A549 (cell line): ENCODE results near the gene DDR1. TPM values are rescaled to one million over a fixed set of nuclear protein-coding genes. Genes with fewer than 3 reads are reported as not detected.

Experiments used
- ATAC-seq, 2 experiments: fragments of 200-7000 bp in 1 of 2; fragments of >200 bp in 1 of 2; cut with Nextera tagmentation in 1 of 2; cut with Tn5 transposase in 1 of 2; 3 replicates each; pipeline versions ENCODE4 v1.8.0 to v1.9.1; 2018 to 2020; ENCODE audit warnings: mild to moderate bottlenecking in 1 of 2, moderate library complexity in 1 of 2
- CTCF ChIA-PET: fragments of 300-600 bp; sonication (Branson Sonifier 250); formaldehyde crosslinking; extraction: SDS; loops from one replicate; lab custom pipeline; 2021; ENCODE audit warnings: antibody characterized with exemption, inconsistent platforms; lab: Yijun Ruan, JAX
- POLR2A ChIA-PET: fragments of 350-600 bp; formaldehyde crosslinking; extraction: SDS; loops from one replicate; lab custom pipeline; 2021; ENCODE audit warnings: antibody characterized with exemption, inconsistent platforms; lab: Yijun Ruan, JAX
- DNase-seq, 2 experiments: peaks; one replicate each; pipeline versions ENCODE4 v3.0.0 to v3.0.0-alpha.2; 2011 to 2016; ENCODE audit warnings: low read depth in 1 of 2, low spot score in 1 of 2
- FAIRE-seq: peaks from 2 replicates; lab custom pipeline; 2011; peaks lifted over from hg19 to GRCh38; lab: Jason Lieb, UNC
- H3K27ac ChIP-seq, 2 experiments: fragments of >200 bp; sonication (Bioruptor Twin); formaldehyde crosslinking; 3 replicates each; pipeline ENCODE4 v1.5.1; 2016 to 2017
- H3K4me1 ChIP-seq: fragments of >200 bp; sonication (Bioruptor Twin); formaldehyde crosslinking; 3 replicates; pipeline ENCODE4 v1.6.1; 2016
- H3K4me2 ChIP-seq: fragments of >200 bp; sonication (Bioruptor Twin); formaldehyde crosslinking; 3 replicates; pipeline ENCODE4 v1.6.1; 2016
- H3K4me3 ChIP-seq: fragments of >200 bp; sonication (Bioruptor Twin); formaldehyde crosslinking; 3 replicates; pipeline ENCODE4 v1.5.1; 2016
- H3K9me3 ChIP-seq: fragments of >200 bp; sonication (Bioruptor Twin); formaldehyde crosslinking; 3 replicates; pipeline ENCODE4 v1.6.1; 2016
- BCL3 ChIP-seq: fragments of >200 bp; sonication (Bioruptor Twin); formaldehyde crosslinking; IDR thresholded peaks from 3 replicates; pipeline ENCODE4 v1.6.1; 2016
- BHLHE40 ChIP-seq: IDR thresholded peaks from 2 replicates; pipeline ENCODE4 v1.6.1; 2012; ENCODE audit warnings: low read depth, low read length, inconsistent platforms
- FOSL2 ChIP-seq, 2 experiments: fragments of 450-650 bp in 1 of 2; fragments of >200 bp in 1 of 2; sonication (Bioruptor Twin) in 1 of 2; formaldehyde crosslinking; IDR thresholded peaks; 2 replicates each; pipeline versions ENCODE4 v1.5.0 to v1.6.1; 2016 to 2020; ENCODE audit warnings: mild to moderate bottlenecking in 1 of 2, moderate library complexity in 1 of 2
- RFX5 ChIP-seq: fragments of 450-650 bp; IDR thresholded peaks from 2 replicates; pipeline ENCODE4 v1.7.1; 2014; ENCODE audit warnings: antibody characterized with exemption, mild to moderate bottlenecking, moderate library complexity
- WGBS: methylation state at CpG from one replicate; pipeline ENCODE4 v1.1.6; 2017; ENCODE audit errors: missing lambda C conversion rate; 5-methylcytosine and 5-hydroxymethylcytosine counted together
- polyA plus RNA-seq, 4 experiments: library from polyadenylated mRNA; depleted of rRNA in 3 of 4; stranded (reverse); fragments of >200 nt; fragmentation: RNase III in 1 of 4; extraction: RNeasy Plus Mini Kit Qiagen cat#74134 plus additional on column Dnase treatment in 1 of 4; gene quantifications; 2 replicates in 3 of 4; 3 replicates in 1 of 4; pipeline ENCODE4 v1.2.3, GENCODE V29; 2011 to 2017
- small RNA-seq, 6 experiments: library from RNA; depleted of rRNA; stranded (forward); fragments of <200 nt; gene quantifications; one replicate each; pipeline ENCODE3, GENCODE V24; 2012

Gene DDR1
- polyA plus RNA-seq, 2 of the 4 experiments (the other 2 are of a cell fraction) = 19.8 to 43.5 TPM

GRCh38 chr6:30948811-30949210, 64.5 kb downstream of the DDR1 start:
- CTCF ChIA-PET = interaction anchor here (1.2 kb wide), 1 partner anchor 68 kb away, joined by 3 read pairs; no protein-coding TSS in a partner anchor

More at GRCh38 chr6:30948811-30949210, 64.5 kb downstream of the DDR1 start:
- H3K27ac ChIP-seq = no peak overlapping the region
- H3K4me1 ChIP-seq = no peaks in the 10 kb centered on the region
- FAIRE-seq (no peak), ATAC-seq (no peak), DNase-seq (no peak)
- WGBS = 89% methylated on average over 6 of the region's 6 CpGs
- TF ChIP-seq BCL3 (no peak), BHLHE40 (no peak), RFX5 (no peak), FOSL2 (IDR thresholded peaks at IDR 0.05) (no peak), FOSL2 (CRISPR knock-in tag; IDR thresholded peaks at IDR 0.05) (no peak)
- POLR2A ChIA-PET = no interaction called here
- no peak overlapping the region for H3K4me2 ChIP-seq
- no peaks in the 10 kb centered on the region for H3K9me3 ChIP-seq
- no peak overlapping the region for H3K4me3 ChIP-seq

Small RNAs within 50 kb of the gene (small RNA-seq; reads per million reads assigned to genes)
- gene RF00019 = 0 reads per million in 6 experiments

Other genes starting within 250 kb of the DDR1 start
- gene C6orf136, start 237.4 kb upstream of the DDR1 start, polyA plus RNA-seq (2011; rRNA removed) = 7.5 and 9.2 TPM in 2 replicates
- 11.4 to 12.6 TPM (median 11.7 TPM) in 3 replicates for gene C6orf136, start 237.4 kb upstream of the DDR1 start, polyA plus RNA-seq (2017; fragmentation: RNase III; extraction: RNeasy Plus Mini Kit Qiagen cat#74134 plus additional on column Dnase treatment)
- 31.3 and 31.6 TPM in 2 replicates for gene DHX16, start 211.5 kb upstream of the DDR1 start, polyA plus RNA-seq (2011; rRNA removed)
- gene DHX16, start 211.5 kb upstream of the DDR1 start, polyA plus RNA-seq (2017; fragmentation: RNase III; extraction: RNeasy Plus Mini Kit Qiagen cat#74134 plus additional on column Dnase treatment) = 27.7 to 31.6 TPM (median 30.3 TPM) in 3 replicates
- gene PPP1R18, start 197.9 kb upstream of the DDR1 start, polyA plus RNA-seq (2011; rRNA removed) = 20.6 and 25.4 TPM in 2 replicates
- 16.2 to 17.7 TPM (median 17.1 TPM) in 3 replicates for gene PPP1R18, start 197.9 kb upstream of the DDR1 start, polyA plus RNA-seq (2017; fragmentation: RNase III; extraction: RNeasy Plus Mini Kit Qiagen cat#74134 plus additional on column Dnase treatment)
- gene NRM, start 193.5 kb upstream of the DDR1 start, polyA plus RNA-seq (2011; rRNA removed) = 11.3 and 12.4 TPM in 2 replicates
- 13.0 to 14.5 TPM (median 13.0 TPM) in 3 replicates for gene NRM, start 193.5 kb upstream of the DDR1 start, polyA plus RNA-seq (2017; fragmentation: RNase III; extraction: RNeasy Plus Mini Kit Qiagen cat#74134 plus additional on column Dnase treatment)
- gene MDC1, start 167.2 kb upstream of the DDR1 start, polyA plus RNA-seq (2011; rRNA removed) = 8.2 and 13.3 TPM in 2 replicates
- gene MDC1, start 167.2 kb upstream of the DDR1 start, polyA plus RNA-seq (2017; fragmentation: RNase III; extraction: RNeasy Plus Mini Kit Qiagen cat#74134 plus additional on column Dnase treatment) = 14.9 to 21.4 TPM (median 16.5 TPM) in 3 replicates
- gene TUBB, start 164.2 kb upstream of the DDR1 start, polyA plus RNA-seq (2011; rRNA removed) = 691 and 782 TPM in 2 replicates
- 1,022 to 1,121 TPM (median 1,044 TPM) in 3 replicates for gene TUBB, start 164.2 kb upstream of the DDR1 start, polyA plus RNA-seq (2017; fragmentation: RNase III; extraction: RNeasy Plus Mini Kit Qiagen cat#74134 plus additional on column Dnase treatment)
- gene FLOT1, start 141.8 kb upstream of the DDR1 start, polyA plus RNA-seq (2011; rRNA removed) = 135 and 136 TPM in 2 replicates
- 89.7 to 99.2 TPM (median 89.9 TPM) in 3 replicates for gene FLOT1, start 141.8 kb upstream of the DDR1 start, polyA plus RNA-seq (2017; fragmentation: RNase III; extraction: RNeasy Plus Mini Kit Qiagen cat#74134 plus additional on column Dnase treatment)
- gene IER3, start 140.0 kb upstream of the DDR1 start, polyA plus RNA-seq (2011; rRNA removed) = 116 and 202 TPM in 2 replicates
- gene IER3, start 140.0 kb upstream of the DDR1 start, polyA plus RNA-seq (2017; fragmentation: RNase III; extraction: RNeasy Plus Mini Kit Qiagen cat#74134 plus additional on column Dnase treatment) = 89.1 to 108 TPM (median 104 TPM) in 3 replicates
- 19.7 and 24.8 TPM in 2 replicates for gene GTF2H4, start 23.7 kb downstream of the DDR1 start, polyA plus RNA-seq (2011; rRNA removed)
- gene GTF2H4, start 23.7 kb downstream of the DDR1 start, polyA plus RNA-seq (2017; fragmentation: RNase III; extraction: RNeasy Plus Mini Kit Qiagen cat#74134 plus additional on column Dnase treatment) = 24.1 to 28.6 TPM (median 24.9 TPM) in 3 replicates
- 15.5 and 16.1 TPM in 2 replicates for gene VARS2, start 29.7 kb downstream of the DDR1 start, polyA plus RNA-seq (2011; rRNA removed)
- gene VARS2, start 29.7 kb downstream of the DDR1 start, polyA plus RNA-seq (2017; fragmentation: RNase III; extraction: RNeasy Plus Mini Kit Qiagen cat#74134 plus additional on column Dnase treatment) = 12.4 to 15.2 TPM (median 15.0 TPM) in 3 replicates
- not detected in 2 replicates for gene SFTA2, start 47.7 kb downstream of the DDR1 start, polyA plus RNA-seq (2011; rRNA removed)
- gene SFTA2, start 47.7 kb downstream of the DDR1 start, polyA plus RNA-seq (2017; fragmentation: RNase III; extraction: RNeasy Plus Mini Kit Qiagen cat#74134 plus additional on column Dnase treatment) = not detected in 3 replicates
- 0.01 and 0.07 TPM in 2 replicates for gene MUCL3, start 56.5 kb downstream of the DDR1 start, polyA plus RNA-seq (2011; rRNA removed)
- 0.03 to 0.08 TPM (median 0.04 TPM) in 3 replicates for gene MUCL3, start 56.5 kb downstream of the DDR1 start, polyA plus RNA-seq (2017; fragmentation: RNase III; extraction: RNeasy Plus Mini Kit Qiagen cat#74134 plus additional on column Dnase treatment)
- gene MUC21, start 99.2 kb downstream of the DDR1 start, polyA plus RNA-seq (2011; rRNA removed) = not detected in 2 replicates
- not detected in 3 replicates for gene MUC21, start 99.2 kb downstream of the DDR1 start, polyA plus RNA-seq (2017; fragmentation: RNase III; extraction: RNeasy Plus Mini Kit Qiagen cat#74134 plus additional on column Dnase treatment)
- not detected in 2 replicates for gene MUC22, start 126.0 kb downstream of the DDR1 start, polyA plus RNA-seq (2011; rRNA removed)
- not detected in 3 replicates for gene MUC22, start 126.0 kb downstream of the DDR1 start, polyA plus RNA-seq (2017; fragmentation: RNase III; extraction: RNeasy Plus Mini Kit Qiagen cat#74134 plus additional on column Dnase treatment)
- not detected in 2 replicates for gene C6orf15, start 228.1 kb downstream of the DDR1 start, polyA plus RNA-seq (2011; rRNA removed)
- gene C6orf15, start 228.1 kb downstream of the DDR1 start, polyA plus RNA-seq (2017; fragmentation: RNase III; extraction: RNeasy Plus Mini Kit Qiagen cat#74134 plus additional on column Dnase treatment) = not detected in 3 replicates
- gene PSORS1C1, start 230.3 kb downstream of the DDR1 start, polyA plus RNA-seq (2011; rRNA removed) = 2.3 and 5.8 TPM in 2 replicates
- gene PSORS1C1, start 230.3 kb downstream of the DDR1 start, polyA plus RNA-seq (2017; fragmentation: RNase III; extraction: RNeasy Plus Mini Kit Qiagen cat#74134 plus additional on column Dnase treatment) = 3.0 to 4.3 TPM (median 4.3 TPM) in 3 replicates
- gene CDSN, start 235.9 kb downstream of the DDR1 start, polyA plus RNA-seq (2011; rRNA removed) = not detected in 2 replicates
- gene CDSN, start 235.9 kb downstream of the DDR1 start, polyA plus RNA-seq (2017; fragmentation: RNase III; extraction: RNeasy Plus Mini Kit Qiagen cat#74134 plus additional on column Dnase treatment) = not detected in 3 replicates